HG03378 (cell line): ENCODE measurements around the gene SND1.

Experiments used
- ATAC-seq: cut with Tn5 transposase; IDR thresholded peaks from one replicate; pipeline ENCODE4 v1.9.1; 2021; ENCODE audit warnings: mild to moderate bottlenecking, moderate library complexity; ENCODE audit not compliant: unreplicated experiment

SND1 gene

DNA sequence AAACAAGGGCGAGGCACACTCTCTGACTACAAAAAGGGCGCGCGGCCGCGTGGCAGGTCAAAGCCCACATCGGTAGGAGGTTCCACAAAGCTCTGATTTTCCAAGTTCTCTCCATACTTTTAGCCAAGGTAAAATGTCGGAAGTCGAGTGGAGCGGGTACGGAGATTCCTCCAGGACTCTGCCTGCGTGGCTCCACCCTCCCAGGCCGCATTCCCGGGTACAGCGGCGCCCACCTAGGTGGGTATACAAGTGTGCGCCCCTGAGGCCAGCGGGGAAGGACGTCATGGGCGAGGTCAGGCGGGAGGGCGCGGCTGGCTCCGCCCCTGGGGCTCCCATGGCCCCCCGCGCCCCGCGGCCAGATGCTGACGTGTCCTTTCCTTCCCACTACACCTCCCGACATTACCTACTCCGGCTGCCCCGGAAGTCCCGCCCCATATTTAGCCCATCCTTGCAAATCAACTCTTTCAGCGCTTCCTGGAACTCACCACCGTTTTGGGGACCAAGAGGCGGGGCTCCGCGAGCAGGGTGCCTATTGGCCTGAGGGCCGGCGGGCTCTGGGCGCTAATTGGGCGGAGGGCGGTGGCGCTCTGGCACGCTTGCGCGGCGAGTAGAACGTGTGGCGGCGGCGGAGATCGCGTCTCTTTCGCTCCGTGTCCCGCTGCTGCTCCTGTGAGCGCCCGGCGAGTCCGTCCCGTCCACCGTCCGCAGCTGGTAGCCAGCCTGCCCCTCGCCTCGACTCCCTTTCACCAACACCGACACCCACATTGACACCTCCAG lies at the start of gene SND1:
TSS of gene SND1 (plus strand) at position 639 of the 777 bp plus-strand sequence. CDS start 180 bp downstream, outside the sequence.
- ATAC-seq = peak; percentile 97

- no peak for ATAC-seq
Measured at GRCh38 chr7:127608446-127608845, 43.5 kb upstream of the SND1 start.

GRCh38 chr7:127609297-127609696 lies 42.7 kb upstream of the SND1 start:
- ATAC-seq = no peak

GRCh38 chr7:127612263-127612662 lies 39.7 kb upstream of the SND1 start:
- no peak for ATAC-seq

DNA sequence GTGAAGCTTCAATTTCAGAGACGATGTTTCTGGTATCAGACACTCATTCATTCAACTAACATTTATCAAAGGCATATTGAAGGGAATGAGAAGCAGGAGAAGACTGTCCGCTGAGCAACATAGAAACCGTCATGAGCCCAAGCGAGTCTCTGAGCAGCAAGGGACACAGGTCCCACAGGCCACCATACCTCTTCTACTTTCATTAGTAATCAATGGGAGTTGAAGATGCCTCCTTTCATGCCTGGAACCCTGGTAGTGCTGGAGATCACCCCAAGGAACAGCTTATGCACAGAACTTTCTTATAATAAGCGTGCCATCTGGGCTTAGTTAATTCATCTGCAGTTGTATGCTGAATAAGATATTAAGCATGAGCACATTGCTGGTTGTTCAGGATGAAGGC lies 35.3 kb upstream of the SND1 start:
- ATAC-seq = no peak

GRCh38 chr7:127618042-127618441 lies 34.0 kb upstream of the SND1 start, which contains the start of gene PAX4:
Gene PAX4 (minus strand): TSS chr7:127618142. CDS start chr7:127615928, 2,214 bp downstream.
- ATAC-seq = no peak

DNA sequence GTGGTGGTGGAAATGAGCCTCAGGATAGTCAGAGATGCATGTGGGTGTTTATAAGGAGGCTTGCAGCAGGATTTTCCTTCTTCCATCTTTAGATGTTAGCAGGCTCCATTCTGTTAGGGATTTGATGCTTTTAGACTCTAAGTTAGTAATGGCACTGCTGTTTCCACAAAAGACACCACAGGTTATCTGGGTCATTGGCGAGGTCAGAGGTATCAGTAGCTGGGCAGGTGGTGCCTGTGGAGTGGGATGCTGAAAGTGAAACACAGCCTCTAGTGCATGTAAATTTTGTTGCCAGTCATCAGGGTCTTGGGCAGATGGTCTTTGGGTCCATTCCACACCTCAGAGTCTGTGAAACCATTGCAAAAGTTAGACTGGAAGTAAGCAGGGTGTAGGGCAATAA lies 33.2 kb upstream of the SND1 start:
- no peak for ATAC-seq

GRCh38 chr7:127619681-127620405 lies 32.2 kb upstream of the SND1 start:
- no peak for ATAC-seq

DNA sequence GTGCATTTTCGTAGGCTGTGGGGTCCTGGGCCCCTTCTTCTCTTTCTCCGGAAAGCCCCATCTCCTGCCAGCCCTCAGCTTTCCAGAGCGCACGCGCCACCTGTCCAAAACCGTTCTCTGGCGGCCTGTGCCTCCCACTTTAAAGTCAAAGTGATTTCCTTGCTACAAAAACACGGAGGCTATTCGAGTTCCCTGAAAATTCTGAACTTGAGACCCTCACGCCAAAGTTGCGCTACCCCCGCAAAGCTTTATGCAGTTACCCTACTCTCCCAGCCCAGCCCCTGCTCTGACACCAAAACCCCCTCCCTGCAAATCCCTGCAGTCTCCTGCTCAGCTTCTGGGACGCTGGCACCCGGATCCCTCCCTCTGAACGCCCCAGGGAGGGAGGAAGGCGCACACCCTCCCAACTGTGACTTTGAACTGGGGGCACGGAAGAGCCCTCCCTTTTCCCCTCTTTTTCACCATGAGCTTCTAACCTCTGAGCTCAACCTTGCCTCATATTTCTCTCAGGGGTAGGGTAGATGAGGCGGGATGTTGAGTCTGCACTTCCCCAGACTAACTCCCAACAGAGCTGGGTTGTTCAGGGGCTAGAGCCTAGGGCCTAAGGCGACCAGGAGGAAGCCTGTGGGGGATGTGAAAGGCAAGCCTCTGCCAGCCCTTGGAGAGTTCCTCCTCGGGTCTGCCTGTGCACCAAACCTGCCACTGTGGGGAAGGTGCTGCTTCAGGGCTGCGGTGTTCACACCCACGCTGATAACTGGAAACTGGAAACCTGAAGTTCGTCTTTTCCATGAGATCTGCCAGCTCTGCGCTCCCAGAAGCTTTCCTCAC lies 31.4 kb upstream of the SND1 start:
- no peak for ATAC-seq

DNA sequence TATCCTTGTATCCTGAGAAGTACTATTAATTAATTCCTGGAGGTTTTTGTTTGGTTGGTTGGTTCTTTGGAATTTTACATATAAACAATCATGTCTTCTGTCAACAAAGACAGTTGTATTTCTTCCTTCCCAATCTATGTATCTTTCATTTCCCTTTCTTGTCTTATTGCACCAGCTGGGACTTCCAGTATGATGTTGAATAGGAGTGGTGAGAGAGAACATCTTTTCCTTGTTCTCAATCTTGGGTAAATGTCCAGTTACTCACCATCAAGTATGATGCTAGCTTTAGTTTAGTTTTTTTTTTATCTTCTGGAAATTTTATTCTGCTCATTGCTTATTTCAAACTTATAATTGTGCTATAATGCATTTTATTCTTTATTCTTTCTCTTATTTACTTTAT lies 26.7 kb upstream of the SND1 start:
- ATAC-seq = no peak

DNA sequence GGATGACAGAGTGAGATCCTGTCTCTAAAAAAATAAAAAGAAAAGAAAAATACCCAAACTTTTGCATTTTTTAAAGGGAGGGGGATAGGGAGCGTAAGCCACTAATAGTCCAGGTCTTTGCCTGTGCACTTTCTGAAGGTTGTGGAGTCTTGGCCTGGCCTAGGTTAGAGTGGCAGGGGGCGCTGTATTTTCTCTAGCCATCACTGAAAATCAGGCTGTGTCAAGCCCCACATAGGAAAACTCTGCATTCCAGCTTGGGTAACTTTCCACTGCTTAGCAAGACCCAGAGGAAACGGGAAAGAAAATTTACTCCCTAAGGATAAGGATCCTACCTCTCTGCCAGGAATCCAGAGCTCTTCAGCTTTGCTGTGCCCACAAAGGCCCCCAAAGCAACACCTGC lies 23.5 kb upstream of the SND1 start:
- no peak for ATAC-seq

- no peak for ATAC-seq
Measured at GRCh38 chr7:127629268-127629854, 22.6 kb upstream of the SND1 start.

DNA sequence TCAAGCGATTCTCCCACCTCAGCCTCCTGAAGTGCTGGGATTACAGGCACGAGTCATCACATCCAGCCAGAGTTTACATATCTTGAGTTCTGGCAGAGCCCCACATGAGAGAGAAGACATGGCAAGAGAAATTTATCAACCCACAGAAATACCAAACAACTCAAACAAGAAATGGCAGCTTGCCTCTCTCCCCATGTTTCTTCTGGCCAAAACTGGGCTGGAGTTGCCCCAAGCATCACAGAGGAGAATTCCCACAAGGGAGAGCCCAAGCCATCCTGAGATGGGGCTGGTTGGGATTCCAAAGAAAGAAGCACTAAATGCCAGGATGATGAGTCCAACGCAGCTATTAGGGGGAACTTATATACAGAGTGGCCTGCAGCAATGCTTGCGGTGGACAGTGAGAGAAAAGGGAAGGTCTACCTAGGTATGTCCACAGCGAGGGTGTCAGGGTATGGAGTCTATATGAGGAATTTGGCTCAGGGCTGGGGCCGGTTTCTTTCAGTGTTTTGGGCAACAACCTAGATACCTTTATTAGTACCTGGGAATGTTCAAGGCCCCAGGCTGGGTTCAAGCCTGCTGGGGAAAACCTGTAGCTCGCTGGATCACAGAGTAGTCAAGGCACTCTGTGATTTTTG lies 19.6 kb upstream of the SND1 start:
- ATAC-seq = no peak

- ATAC-seq = no peak
Measured at GRCh38 chr7:127635659-127636285, 16.2 kb upstream of the SND1 start.

- ATAC-seq = no peak
Measured at GRCh38 chr7:127638197-127638596, 13.8 kb upstream of the SND1 start.

DNA sequence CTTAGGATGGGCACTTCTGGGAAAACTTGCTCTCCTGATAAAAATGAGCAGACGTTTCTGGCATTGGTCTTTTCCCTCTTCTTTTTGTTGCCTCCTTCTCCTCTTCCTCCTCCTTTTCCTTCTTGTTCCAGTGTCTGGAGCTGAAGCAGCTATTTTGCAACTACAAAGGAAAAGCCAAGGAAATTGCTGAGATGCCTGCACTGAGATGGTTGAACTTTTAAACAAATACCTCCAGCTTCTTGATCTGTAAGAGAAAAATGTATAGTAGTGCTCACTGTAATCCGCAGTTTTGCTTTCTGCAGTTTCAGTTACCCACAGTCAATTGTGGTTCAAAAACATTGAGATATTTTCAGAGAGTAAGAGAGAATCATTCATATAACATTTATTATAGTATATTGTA lies 7.5 kb upstream of the SND1 start:
- no peak for ATAC-seq

DNA sequence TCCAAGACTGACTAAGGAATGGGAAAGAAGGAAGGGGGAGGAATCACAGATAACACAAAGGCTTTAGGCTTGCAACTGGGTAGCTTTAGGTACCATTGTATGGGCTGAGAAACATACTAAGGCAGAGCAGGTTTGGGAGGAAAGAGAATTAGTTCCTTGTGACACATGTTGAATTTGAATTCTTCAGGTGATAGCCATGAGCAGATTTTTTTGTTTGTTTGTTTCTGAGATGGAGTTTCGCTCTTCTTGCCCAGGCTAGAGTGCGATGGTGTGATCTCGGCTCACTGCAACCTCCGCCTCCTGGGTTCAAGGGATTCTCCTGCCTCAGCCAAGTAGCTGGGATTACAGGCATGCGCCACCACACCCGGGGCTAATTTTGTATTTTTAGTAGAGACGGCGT lies 4.4 kb upstream of the SND1 start:
- ATAC-seq = no peak

GRCh38 chr7:127648986-127649385 lies 3.0 kb upstream of the SND1 start:
- no peak for ATAC-seq

DNA sequence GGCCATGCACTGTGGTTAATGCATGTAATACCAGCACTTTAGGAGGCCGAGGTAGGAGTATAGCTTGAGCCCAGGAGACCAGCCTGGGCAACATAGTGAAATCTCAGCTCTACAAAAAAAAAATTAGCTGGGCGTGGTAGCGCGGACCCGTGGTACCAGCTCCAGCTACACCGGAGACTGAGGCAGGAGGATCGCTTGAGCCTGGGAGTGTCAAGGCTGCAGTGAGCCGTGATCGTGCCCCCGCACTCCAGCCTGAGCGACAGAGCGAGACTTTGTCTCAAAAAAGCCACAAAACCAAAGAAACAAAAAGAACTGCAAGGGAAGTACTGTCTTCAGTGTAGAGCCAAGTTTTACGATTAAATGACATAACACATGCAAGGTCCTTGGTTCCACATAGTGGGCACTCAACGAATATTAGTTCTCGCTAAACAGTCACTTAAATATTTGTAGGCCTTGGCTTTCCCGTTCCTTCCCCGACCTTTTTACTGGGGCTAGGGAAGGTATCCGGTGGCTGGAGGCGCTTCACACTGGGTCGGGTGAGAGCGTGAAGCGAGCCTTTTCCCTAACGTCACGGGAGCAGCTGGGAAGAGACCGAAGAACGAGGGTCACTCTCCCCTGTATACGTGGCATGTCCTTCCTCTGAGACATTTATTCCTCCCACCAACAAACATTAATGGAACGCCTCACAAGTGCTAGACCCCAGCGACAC lies 993 bp upstream of the SND1 start:
- ATAC-seq = no peak
